Fibroblast of villous mesenchyme (primary cell): ENCODE measurements around the gene CRY1. TPM values are rescaled to one million over a fixed set of nuclear protein-coding genes. Genes with fewer than 3 reads are reported as not detected.
A peak's percentile ranks its signal among the peaks of the same experiment; 100 is the strongest.

Source experiments
- DNase-seq: peaks from one replicate; pipeline ENCODE4 v3.0.0-alpha.2; 2010; ENCODE audit warnings: low read depth
- H3K4me3 ChIP-seq: 2 replicates; pipeline ENCODE4 v1.5.1; 2011; ENCODE audit warnings: low read depth, mild to moderate bottlenecking, low read length
- total RNA-seq: library from RNA; depleted of rRNA; stranded (reverse); fragments of >200 nt; gene quantifications from 2 replicates; pipeline ENCODE4 v1.2.3, GENCODE V29; 2012
- TF ChIP-seq, protein P1 (sequence below): IDR thresholded peaks from 2 replicates; pipeline ENCODE4 v1.5.1; 2012; ENCODE audit warnings: low read depth, mild to moderate bottlenecking, low read length; ENCODE audit not compliant: insufficient read depth

Gene CRY1
- total RNA-seq, 1 donor = 25.5 TPM

DNA sequence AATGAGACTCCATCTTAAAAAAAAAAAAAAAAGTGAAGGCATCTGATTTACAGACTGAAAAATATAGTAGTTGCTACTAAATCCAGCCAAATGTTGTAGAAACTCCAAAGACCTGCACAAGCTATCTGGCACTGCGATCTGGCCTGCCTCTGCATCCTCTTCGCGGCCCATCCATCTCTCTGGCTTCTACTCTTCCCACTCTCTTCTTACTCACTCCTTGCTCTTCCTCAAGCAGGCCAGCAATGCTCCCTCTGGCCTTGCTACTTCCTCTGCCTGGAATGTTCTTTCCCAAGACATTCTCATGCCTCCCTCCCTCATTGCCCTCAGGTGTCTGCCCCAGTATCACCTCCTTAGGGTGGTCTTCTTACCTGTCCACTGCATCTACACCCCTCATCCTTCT, 9.7 kb upstream of the CRY1 start:
- TF ChIP-seq, protein P1, sequence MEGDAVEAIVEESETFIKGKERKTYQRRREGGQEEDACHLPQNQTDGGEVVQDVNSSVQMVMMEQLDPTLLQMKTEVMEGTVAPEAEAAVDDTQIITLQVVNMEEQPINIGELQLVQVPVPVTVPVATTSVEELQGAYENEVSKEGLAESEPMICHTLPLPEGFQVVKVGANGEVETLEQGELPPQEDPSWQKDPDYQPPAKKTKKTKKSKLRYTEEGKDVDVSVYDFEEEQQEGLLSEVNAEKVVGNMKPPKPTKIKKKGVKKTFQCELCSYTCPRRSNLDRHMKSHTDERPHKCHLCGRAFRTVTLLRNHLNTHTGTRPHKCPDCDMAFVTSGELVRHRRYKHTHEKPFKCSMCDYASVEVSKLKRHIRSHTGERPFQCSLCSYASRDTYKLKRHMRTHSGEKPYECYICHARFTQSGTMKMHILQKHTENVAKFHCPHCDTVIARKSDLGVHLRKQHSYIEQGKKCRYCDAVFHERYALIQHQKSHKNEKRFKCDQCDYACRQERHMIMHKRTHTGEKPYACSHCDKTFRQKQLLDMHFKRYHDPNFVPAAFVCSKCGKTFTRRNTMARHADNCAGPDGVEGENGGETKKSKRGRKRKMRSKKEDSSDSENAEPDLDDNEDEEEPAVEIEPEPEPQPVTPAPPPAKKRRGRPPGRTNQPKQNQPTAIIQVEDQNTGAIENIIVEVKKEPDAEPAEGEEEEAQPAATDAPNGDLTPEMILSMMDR = no peak
- DNase-seq = no peak
- H3K4me3 ChIP-seq = no peak overlapping the region

DNA sequence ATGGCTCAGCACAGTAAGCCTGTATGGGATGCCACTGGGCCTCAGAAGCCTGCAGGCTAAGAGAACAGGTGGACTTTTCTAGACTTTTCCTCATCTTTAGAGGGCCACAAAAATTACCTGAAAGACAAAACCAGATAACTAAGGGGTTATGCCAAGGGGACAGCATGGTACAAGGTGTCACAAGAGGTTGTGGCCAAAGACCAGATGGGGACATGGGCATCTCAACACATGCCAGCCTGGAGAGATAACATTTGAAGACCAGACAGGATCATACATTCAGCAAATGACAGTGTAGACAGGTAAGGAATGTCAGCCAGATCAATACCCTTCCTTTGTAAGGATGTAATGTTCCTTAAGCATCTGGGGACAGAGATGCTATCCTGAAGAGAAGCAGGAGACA, 8.9 kb upstream of the CRY1 start:
- H3K4me3 ChIP-seq = no peak overlapping the region
- no peak for DNase-seq
- TF ChIP-seq, protein P1 = no peak

DNA sequence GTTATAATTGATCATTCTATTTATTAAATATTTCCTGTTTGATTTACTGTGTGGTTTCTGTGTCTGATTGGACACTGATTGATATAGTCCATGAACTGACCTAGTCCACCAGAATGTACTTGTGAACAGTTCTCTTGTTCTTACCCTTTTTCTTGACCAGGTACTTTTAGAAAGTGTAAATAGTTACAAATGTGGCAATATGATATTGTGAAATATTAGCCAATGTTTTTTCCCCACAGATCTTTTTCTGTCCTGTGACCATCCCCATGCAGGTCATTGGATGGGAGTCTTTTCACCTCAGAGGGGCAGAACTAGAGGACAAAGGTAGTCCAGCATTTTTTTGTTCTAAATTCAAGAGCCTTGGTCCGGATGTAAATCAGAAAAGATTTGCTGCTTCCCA, 8.3 kb upstream of the CRY1 start:
- no peak for DNase-seq
- TF ChIP-seq, protein P1 = no peak
- no peak overlapping the region for H3K4me3 ChIP-seq

DNA sequence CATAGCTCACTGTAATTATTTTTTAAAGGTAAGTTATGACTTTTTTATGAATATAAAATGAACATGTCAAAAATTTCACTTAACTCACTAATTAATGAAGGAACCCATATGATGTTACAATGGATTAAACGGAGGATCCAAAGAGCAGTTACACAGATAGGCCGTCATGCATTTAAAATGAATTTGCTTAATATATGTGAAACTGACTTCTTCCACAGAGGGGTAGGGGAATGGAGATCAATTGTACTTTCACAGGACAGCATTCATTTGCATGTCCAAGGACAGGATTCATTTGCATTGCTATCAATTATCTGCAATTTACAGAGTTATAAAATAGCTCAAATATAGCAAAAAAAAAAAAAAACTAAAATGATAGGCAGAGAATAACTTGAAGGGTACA, 6.6 kb upstream of the CRY1 start:
- no peak for DNase-seq
- no peak overlapping the region for H3K4me3 ChIP-seq
- TF ChIP-seq, protein P1 = no peak

DNA sequence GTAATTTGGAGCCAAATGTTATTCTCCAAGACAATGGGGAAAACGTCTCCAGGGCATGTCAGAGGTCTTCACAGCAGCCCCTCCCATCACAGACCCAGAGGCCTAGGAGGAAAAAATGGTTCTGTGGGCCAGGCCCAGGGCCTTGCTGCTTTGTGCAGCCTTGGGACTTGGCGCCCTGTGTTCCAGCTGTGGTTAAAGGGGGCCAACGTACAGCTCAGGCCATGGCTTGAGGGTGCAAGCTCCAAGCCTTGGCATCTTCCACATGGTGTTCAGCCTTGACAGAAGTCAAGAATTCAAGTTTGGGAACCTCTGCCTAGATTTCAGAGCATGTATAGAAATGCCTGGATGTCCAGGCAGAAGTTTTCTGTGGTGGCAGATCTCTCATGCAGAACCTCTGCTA, 3.2 kb upstream of the CRY1 start:
- TF ChIP-seq, protein P1 = no peak
- no peak overlapping the region for H3K4me3 ChIP-seq
- no peak for DNase-seq

DNA sequence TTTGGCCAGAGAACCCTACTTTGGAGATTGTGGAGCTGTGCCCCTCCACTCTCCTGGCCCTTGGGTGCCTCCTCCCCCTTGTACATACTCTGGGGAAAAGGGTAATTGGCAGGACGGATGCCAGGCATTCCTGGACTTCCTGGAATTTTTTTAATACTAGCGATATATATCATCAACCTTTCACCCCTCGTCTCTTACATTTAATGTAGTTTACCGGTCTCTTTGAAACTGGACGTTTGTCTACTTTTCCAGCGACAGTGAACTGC, 767 bp upstream of the CRY1 start:
- H3K4me3 ChIP-seq = peak overlapping the region; percentile 88
- DNase-seq = no peak
- TF ChIP-seq, protein P1 = no peak

DNA sequence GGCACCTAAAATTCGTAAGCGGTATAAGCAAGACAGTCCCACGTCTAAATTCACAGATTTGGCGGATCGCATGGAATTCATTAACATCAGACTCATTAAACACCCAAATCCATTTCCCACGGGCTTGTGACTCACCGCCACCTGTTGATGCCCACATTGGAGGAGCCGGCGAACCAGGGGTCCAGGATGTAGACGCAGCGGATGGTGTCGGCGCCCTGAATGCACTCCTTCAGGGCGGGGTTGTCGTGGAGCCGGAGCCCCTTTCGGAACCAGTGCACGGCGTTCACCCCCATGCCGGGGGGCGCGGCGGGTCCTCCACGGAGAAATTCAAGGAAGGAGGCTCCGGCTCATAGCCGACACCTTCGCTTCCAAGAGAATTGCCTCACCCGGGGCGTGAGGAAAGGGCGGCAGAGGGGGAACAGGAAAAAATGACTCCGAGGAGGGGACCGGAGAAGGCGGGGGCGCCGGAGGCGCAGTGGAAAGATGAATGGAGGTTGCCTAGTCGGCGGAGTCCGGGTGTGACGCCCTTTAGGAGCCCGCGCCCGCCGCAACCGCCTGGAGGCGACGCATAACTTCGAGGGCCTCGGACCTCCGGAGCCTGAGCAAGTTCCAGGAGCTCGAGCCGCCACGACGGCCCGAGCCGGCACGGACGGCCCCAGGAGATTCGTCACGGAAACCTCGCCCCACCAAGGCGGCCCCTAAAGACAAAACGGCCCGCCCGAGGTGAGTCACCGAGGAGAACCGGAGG, 506 bp downstream of the CRY1 start:
- TF ChIP-seq, protein P1 = no peak
- peak overlapping the region; percentile 88 for H3K4me3 ChIP-seq
- DNase-seq = peak; percentile 71
